Measurements from ENCODE around the gene SMARCC2. TPM values are rescaled to one million over a fixed set of nuclear protein-coding genes. Genes with fewer than 3 reads are reported as not detected.

The SMARCC2 gene
- 100 to 1,000 TPM; 104 to 139 (median 117) TPM for total RNA-seq

- WGBS, 2 donors, result 0 to 1% methylated on average over 47 to 48 of the region's 93 CpGs
- Histone ChIP-seq H3K4me3 (peak within 1 kb of the TSS; percentile 71 to 92 (median 89)), H3K27ac (peak within 1 kb of the TSS; percentile 93 to 95 (median 94)), H3K4me1 (peaks cover 0 to 32% (median 16%) of the 10 kb centered on the region in 4 donors), H3K27me3 (no peaks in the 10 kb centered on the region), H3K9me3 (no peaks in the 10 kb centered on the region), H3K36me3 (peaks cover 0 to 31% (median 9%) of the 10 kb centered on the region in 3 donors)
- TF ChIP-seq EP300 (IDR thresholded peaks at IDR 0.05) (peak in 1 of 2 donors; percentile 43), CTCF (IDR thresholded peaks at IDR 0.05) (peak; percentile 78 to 96 (median 86)), POLR2A (IDR thresholded peaks at IDR 0.05) (peak in 1 of 2 donors; percentile 24)
- peak; percentile 75 to 83 for DNase-seq (ENCODE audit: low spot score in 2 of 2)
These were observed at the start of gene SMARCC2 for GRCh38 chr12:56189099-56189917. Gene SMARCC2, minus strand, starts transcription at chr12:56189483. Its CDS starts 22 bp downstream, at chr12:56189461.

- Histone ChIP-seq H3K27ac (no peak overlapping the region), H3K9me3 (no peaks in the 10 kb centered on the region), H3K27me3 (no peaks in the 10 kb centered on the region), H3K4me1 (no peaks in the 10 kb centered on the region), H3K4me3 (no peak overlapping the region), H3K36me3 (peaks cover 0 to 69% (median 10%) of the 10 kb centered on the region in 3 donors)
- TF ChIP-seq CTCF (IDR thresholded peaks at IDR 0.05), result no peak
- TF ChIP-seq POLR2A (IDR thresholded peaks at IDR 0.05), result no peak
- TF ChIP-seq EP300 (IDR thresholded peaks at IDR 0.05), result no peak
- DNase-seq (ENCODE audit: low spot score in 2 of 2), result no peak
- 56 to 59% methylated on average over 11 of the region's 11 CpGs for WGBS, 2 donors
These were observed 48.3 kb upstream of the SMARCC2 start for GRCh38 chr12:56237552-56237951.

GRCh38 chr12:56236985-56237384, 47.7 kb upstream of the SMARCC2 start:
- Histone ChIP-seq H3K27me3 (no peaks in the 10 kb centered on the region), H3K27ac (no peak overlapping the region), H3K4me3 (no peak overlapping the region), H3K9me3 (no peaks in the 10 kb centered on the region), H3K36me3 (peaks cover 0 to 63% (median 4%) of the 10 kb centered on the region in 3 donors), H3K4me1 (no peaks in the 10 kb centered on the region)
- 67 to 69% methylated on average over 4 to 5 of the region's 5 CpGs for WGBS, 2 donors
- no peak for TF ChIP-seq CTCF (IDR thresholded peaks at IDR 0.05)
- no peak for TF ChIP-seq EP300 (IDR thresholded peaks at IDR 0.05)
- no peak for TF ChIP-seq POLR2A (IDR thresholded peaks at IDR 0.05)
- no peak for DNase-seq (ENCODE audit: low spot score in 2 of 2)

GRCh38 chr12:56236091-56236490, 46.8 kb upstream of the SMARCC2 start:
- Histone ChIP-seq H3K4me3 (no peak overlapping the region), H3K36me3 (peaks cover 0 to 54% (median 0%) of the 10 kb centered on the region in 3 donors), H3K4me1 (no peaks in the 10 kb centered on the region), H3K9me3 (no peaks in the 10 kb centered on the region), H3K27ac (no peak overlapping the region), H3K27me3 (no peaks in the 10 kb centered on the region)
- no peak for TF ChIP-seq EP300 (IDR thresholded peaks at IDR 0.05)
- 92 to 97% methylated on average over 6 of the region's 6 CpGs for WGBS, 2 donors
- no peak for DNase-seq (ENCODE audit: low spot score in 2 of 2)

- Histone ChIP-seq H3K4me3 (no peak overlapping the region), H3K36me3 (peaks cover 0 to 43% (median 0%) of the 10 kb centered on the region in 3 donors), H3K9me3 (no peaks in the 10 kb centered on the region), H3K4me1 (no peaks in the 10 kb centered on the region), H3K27ac (no peak overlapping the region), H3K27me3 (no peaks in the 10 kb centered on the region)
- TF ChIP-seq POLR2A (IDR thresholded peaks at IDR 0.05) (no peak), EP300 (IDR thresholded peaks at IDR 0.05) (no peak), CTCF (IDR thresholded peaks at IDR 0.05) (no peak)
- DNase-seq (ENCODE audit: low spot score in 2 of 2), result no peak
- WGBS, 2 donors, result 68 to 77% methylated on average over 16 of the region's 16 CpGs
These were observed 45.6 kb upstream of the SMARCC2 start for GRCh38 chr12:56234746-56235436.

All from tibial nerve (tissue), 4 donors.